A549 (cell line): ENCODE data around the gene AWAT1. TPM values are rescaled to one million over a fixed set of nuclear protein-coding genes. Genes with fewer than 3 reads are reported as not detected.

ENCODE experiments used
- ATAC-seq, 2 experiments: fragments of 200-7000 bp in 1 of 2; fragments of >200 bp in 1 of 2; cut with Nextera tagmentation in 1 of 2; cut with Tn5 transposase in 1 of 2; 3 replicates each; pipeline versions ENCODE4 v1.8.0 to v1.9.1; 2018 to 2020; ENCODE audit warnings: mild to moderate bottlenecking in 1 of 2, moderate library complexity in 1 of 2
- CTCF ChIA-PET: fragments of 300-600 bp; sonication (Branson Sonifier 250); formaldehyde crosslinking; extraction: SDS; loops from one replicate; lab custom pipeline; 2021; ENCODE audit warnings: antibody characterized with exemption, inconsistent platforms; lab: Yijun Ruan, JAX
- POLR2A ChIA-PET: fragments of 350-600 bp; formaldehyde crosslinking; extraction: SDS; loops from one replicate; lab custom pipeline; 2021; ENCODE audit warnings: antibody characterized with exemption, inconsistent platforms; lab: Yijun Ruan, JAX
- DNase-seq, 2 experiments: peaks; one replicate each; pipeline versions ENCODE4 v3.0.0 to v3.0.0-alpha.2; 2011 to 2016; ENCODE audit warnings: low read depth in 1 of 2, low spot score in 1 of 2
- FAIRE-seq: peaks from 2 replicates; lab custom pipeline; 2011; peaks lifted over from hg19 to GRCh38; lab: Jason Lieb, UNC
- H3K27ac ChIP-seq, 2 experiments: fragments of >200 bp; sonication (Bioruptor Twin); formaldehyde crosslinking; 3 replicates each; pipeline ENCODE4 v1.5.1; 2016 to 2017
- H3K4me1 ChIP-seq: fragments of >200 bp; sonication (Bioruptor Twin); formaldehyde crosslinking; 3 replicates; pipeline ENCODE4 v1.6.1; 2016
- H3K4me2 ChIP-seq: fragments of >200 bp; sonication (Bioruptor Twin); formaldehyde crosslinking; 3 replicates; pipeline ENCODE4 v1.6.1; 2016
- H3K4me3 ChIP-seq: fragments of >200 bp; sonication (Bioruptor Twin); formaldehyde crosslinking; 3 replicates; pipeline ENCODE4 v1.5.1; 2016
- H3K9me3 ChIP-seq: fragments of >200 bp; sonication (Bioruptor Twin); formaldehyde crosslinking; 3 replicates; pipeline ENCODE4 v1.6.1; 2016
- BCL3 ChIP-seq: fragments of >200 bp; sonication (Bioruptor Twin); formaldehyde crosslinking; IDR thresholded peaks from 3 replicates; pipeline ENCODE4 v1.6.1; 2016
- BHLHE40 ChIP-seq: IDR thresholded peaks from 2 replicates; pipeline ENCODE4 v1.6.1; 2012; ENCODE audit warnings: low read depth, low read length, inconsistent platforms
- CEBPB ChIP-seq, 2 experiments: fragments of >200 bp in 1 of 2; sonication (Bioruptor Twin) in 1 of 2; formaldehyde crosslinking in 1 of 2; IDR thresholded peaks; 2 replicates each; pipeline ENCODE4 v1.6.1; 2012 to 2016
- EHMT2 ChIP-seq: fragments of 200-600 bp; sonication (generic); IDR thresholded peaks from 2 replicates; pipeline ENCODE4 v1.6.1; 2016; ENCODE audit warnings: antibody characterized with exemption, low read depth, mild to moderate bottlenecking, moderate library complexity
- FOSL2 ChIP-seq, 2 experiments: fragments of 450-650 bp in 1 of 2; fragments of >200 bp in 1 of 2; sonication (Bioruptor Twin) in 1 of 2; formaldehyde crosslinking; IDR thresholded peaks; 2 replicates each; pipeline versions ENCODE4 v1.5.0 to v1.6.1; 2016 to 2020; ENCODE audit warnings: mild to moderate bottlenecking in 1 of 2, moderate library complexity in 1 of 2
- GATA3 ChIP-seq: IDR thresholded peaks from 2 replicates; pipeline ENCODE4 v1.6.1; 2012; ENCODE audit warnings: borderline replicate concordance
- HDAC2 ChIP-seq: fragments of 200-600 bp; sonication (generic); IDR thresholded peaks from 2 replicates; pipeline ENCODE4 v1.6.1; 2016
- HMGXB4 ChIP-seq: fragments of 250-450 bp; sonication (Bioruptor Pico); IDR thresholded peaks from 2 replicates; pipeline ENCODE4 v1.5.0; 2021; ENCODE audit warnings: mild to moderate bottlenecking, moderate library complexity, borderline replicate concordance
- HOXA7 ChIP-seq: fragments of 250-450 bp; sonication (Bioruptor Pico); IDR thresholded peaks from 2 replicates; pipeline ENCODE4 v1.5.0; 2020; ENCODE audit warnings: mild to moderate bottlenecking, moderate library complexity
- HOXB5 ChIP-seq: fragments of 250-450 bp; sonication (Bioruptor Pico); IDR thresholded peaks from 2 replicates; pipeline ENCODE4 v1.5.0; 2020; ENCODE audit warnings: mild to moderate bottlenecking, moderate library complexity
- JUN ChIP-seq, 2 experiments: fragments of >200 bp; sonication (Bioruptor Twin); formaldehyde crosslinking; IDR thresholded peaks; 2 replicates in 1 of 2; 3 replicates in 1 of 2; pipeline ENCODE4 v1.6.1; 2016 to 2017
- KDM1A ChIP-seq: fragments of 200-600 bp; sonication (generic); IDR thresholded peaks from 2 replicates; pipeline ENCODE4 v1.6.1; 2016; ENCODE audit warnings: low read depth, mild to moderate bottlenecking
- MAFK ChIP-seq: fragments of 450-650 bp; IDR thresholded peaks from 2 replicates; pipeline ENCODE4 v1.6.1; 2014; ENCODE audit not compliant: partially characterized antibody
- MAX ChIP-seq: IDR thresholded peaks from 2 replicates; pipeline ENCODE4 v1.6.1; 2012
- POLR2A ChIP-seq: IDR thresholded peaks from 2 replicates; pipeline ENCODE4 v1.6.1; 2012; ENCODE audit warnings: mild to moderate bottlenecking, low read length
- RAD21 ChIP-seq, 2 experiments: fragments of >200 bp in 1 of 2; sonication (Bioruptor Twin) in 1 of 2; formaldehyde crosslinking in 1 of 2; IDR thresholded peaks in 1 of 2; conservative IDR thresholded peaks in 1 of 2; 2 replicates in 1 of 2; 3 replicates in 1 of 2; pipeline ENCODE4 v1.6.1; 2012 to 2018; ENCODE audit warnings: inconsistent platforms in 1 of 2
- RCOR1 ChIP-seq: fragments of 150-350 bp; IDR thresholded peaks from 2 replicates; pipeline ENCODE4 v1.6.1; 2014; ENCODE audit warnings: antibody characterized with exemption, low read length, low read depth
- SMC3 ChIP-seq: fragments of >200 bp; sonication (Bioruptor Twin); formaldehyde crosslinking; IDR thresholded peaks from 3 replicates; pipeline ENCODE4 v1.6.1; 2018; ENCODE audit warnings: inconsistent platforms
- SREBF2 ChIP-seq: fragments of 450-650 bp; IDR thresholded peaks from 2 replicates; pipeline ENCODE4 v1.6.1; 2014; ENCODE audit warnings: mild to moderate bottlenecking, moderate library complexity
- TP53 ChIP-seq: fragments of 250-450 bp; sonication (Bioruptor Pico); IDR thresholded peaks from 2 replicates; pipeline ENCODE4 v1.5.0; 2021; ENCODE audit warnings: mild to moderate bottlenecking, moderate library complexity
- ZSCAN20 ChIP-seq: fragments of 250-450 bp; sonication (Bioruptor Pico); IDR thresholded peaks from 2 replicates; pipeline ENCODE4 v1.8.0; 2022; ENCODE audit warnings: mild to moderate bottlenecking, moderate library complexity
- WGBS: methylation state at CpG from one replicate; pipeline ENCODE4 v1.1.6; 2017; ENCODE audit errors: missing lambda C conversion rate; 5-methylcytosine and 5-hydroxymethylcytosine counted together
- polyA minus RNA-seq: library from RNA; depleted of rRNA, polyadenylated mRNA; stranded (reverse); fragments of >200 nt; gene quantifications from 2 replicates; pipeline ENCODE4 v1.2.3, GENCODE V29; 2011; rRNA and poly(A)+ RNA removed
- polyA plus RNA-seq, 4 experiments: library from polyadenylated mRNA; depleted of rRNA in 3 of 4; stranded (reverse); fragments of >200 nt; fragmentation: RNase III in 1 of 4; extraction: RNeasy Plus Mini Kit Qiagen cat#74134 plus additional on column Dnase treatment in 1 of 4; gene quantifications; 2 replicates in 3 of 4; 3 replicates in 1 of 4; pipeline ENCODE4 v1.2.3, GENCODE V29; 2011 to 2017

AWAT1 gene
- not detected in 2 replicates for polyA plus RNA-seq (2011; rRNA removed)
- polyA plus RNA-seq (2012; cell fraction: cytosol; rRNA removed) = not detected in 2 replicates
- not detected in 2 replicates for polyA plus RNA-seq (2012; cell fraction: nucleus; rRNA removed)
- not detected in 3 replicates for polyA plus RNA-seq (2017; fragmentation: RNase III; extraction: RNeasy Plus Mini Kit Qiagen cat#74134 plus additional on column Dnase treatment)
- polyA minus RNA-seq = not detected in 2 replicates

- no peak for DNase-seq
- ChIA-PET POLR2A (no interaction called here), CTCF (no interaction called here)
- 25% methylated on average over 1 of the region's 3 CpGs for WGBS
- no peak within 1 kb of the TSS for H3K27ac ChIP-seq
- H3K4me1 ChIP-seq = no peaks in the 10 kb centered on the region
- no peak for FAIRE-seq
- H3K9me3 ChIP-seq = no peaks in the 10 kb centered on the region
- no peak for TF ChIP-seq BCL3
- TF ChIP-seq SREBF2 = no peak
- TF ChIP-seq POLR2A = no peak
- TF ChIP-seq MAX = no peak
- TF ChIP-seq HMGXB4 (CRISPR knock-in tag) = no peak
- no peak for TF ChIP-seq HDAC2
- no peak for TF ChIP-seq ZSCAN20 (CRISPR knock-in tag)
- TF ChIP-seq SMC3 = no peak
- no peak within 1 kb of the TSS for H3K4me3 ChIP-seq
- H3K4me2 ChIP-seq = no peak within 1 kb of the TSS
- ATAC-seq = no peak
These were observed at the start of gene AWAT1 for GRCh38 chrX:70234355-70234754. AWAT1 (plus strand) TSS chrX:70234655; CDS start chrX:70234696, 41 bp downstream.

GRCh38 chrX:70190225-70190624 lies 44.2 kb upstream of the AWAT1 start:
- ATAC-seq = no peak
- Histone ChIP-seq H3K27ac (no peak overlapping the region), H3K4me3 (no peak overlapping the region), H3K4me1 (no peaks in the 10 kb centered on the region), H3K9me3 (peaks cover 2% of the 10 kb centered on the region; the same call in 1 of the 3 replicates), H3K4me2 (no peak overlapping the region)
- no peak for FAIRE-seq
- CTCF ChIA-PET = interaction anchor here (1.2 kb wide), 1 partner anchor 22 kb away, joined by 3 read pairs; no protein-coding TSS in a partner anchor
- TF ChIP-seq TP53 (CRISPR knock-in tag) (no peak), HOXA7 (CRISPR knock-in tag) (no peak), KDM1A (no peak), MAFK (no peak), HOXB5 (CRISPR knock-in tag) (no peak), HDAC2 (no peak), RCOR1 (no peak), RAD21 (conservative IDR thresholded peaks at IDR 0.05 in 1 of 2, IDR thresholded peaks at IDR 0.05 in 1 of 2) (no peak), GATA3 (no peak), BHLHE40 (no peak), FOSL2 (IDR thresholded peaks at IDR 0.05) (no peak), FOSL2 (CRISPR knock-in tag; IDR thresholded peaks at IDR 0.05) (no peak), JUN (IDR thresholded peaks at IDR 0.05) (no peak), EHMT2 (no peak), CEBPB (IDR thresholded peaks at IDR 0.05) (no peak)
- POLR2A ChIA-PET = no interaction called here
- no peak for DNase-seq
